Hepatocyte (in vitro differentiated cells): Measurements from ENCODE around the gene CDH4.

Experiments used
- EZH2 ChIP-seq: fragments of 200-600 bp; sonication (generic); IDR thresholded peaks from 2 replicates; pipeline ENCODE4 v1.6.1; 2016; ENCODE audit warnings: antibody characterized with exemption, mild to moderate bottlenecking, borderline replicate concordance
- EZH2phosphoT487 ChIP-seq: fragments of 200-600 bp; sonication (generic); IDR thresholded peaks from one replicate; pipeline ENCODE4 v1.6.1; 2018; ENCODE audit warnings: antibody characterized with exemption, mild to moderate bottlenecking, low read depth, moderate library complexity; ENCODE audit not compliant: unreplicated experiment, severe bottlenecking
- TF ChIP-seq, protein P1 (sequence below): fragments of 200-600 bp; sonication (generic); IDR thresholded peaks from 2 replicates; pipeline ENCODE4 v1.5.1; 2016; ENCODE audit warnings: antibody characterized with exemption, mild to moderate bottlenecking; ENCODE audit not compliant: poor library complexity

GRCh38 chr20:61891916-61892649, 640.0 kb downstream of the CDH4 start:
- TF ChIP-seq, protein P1, sequence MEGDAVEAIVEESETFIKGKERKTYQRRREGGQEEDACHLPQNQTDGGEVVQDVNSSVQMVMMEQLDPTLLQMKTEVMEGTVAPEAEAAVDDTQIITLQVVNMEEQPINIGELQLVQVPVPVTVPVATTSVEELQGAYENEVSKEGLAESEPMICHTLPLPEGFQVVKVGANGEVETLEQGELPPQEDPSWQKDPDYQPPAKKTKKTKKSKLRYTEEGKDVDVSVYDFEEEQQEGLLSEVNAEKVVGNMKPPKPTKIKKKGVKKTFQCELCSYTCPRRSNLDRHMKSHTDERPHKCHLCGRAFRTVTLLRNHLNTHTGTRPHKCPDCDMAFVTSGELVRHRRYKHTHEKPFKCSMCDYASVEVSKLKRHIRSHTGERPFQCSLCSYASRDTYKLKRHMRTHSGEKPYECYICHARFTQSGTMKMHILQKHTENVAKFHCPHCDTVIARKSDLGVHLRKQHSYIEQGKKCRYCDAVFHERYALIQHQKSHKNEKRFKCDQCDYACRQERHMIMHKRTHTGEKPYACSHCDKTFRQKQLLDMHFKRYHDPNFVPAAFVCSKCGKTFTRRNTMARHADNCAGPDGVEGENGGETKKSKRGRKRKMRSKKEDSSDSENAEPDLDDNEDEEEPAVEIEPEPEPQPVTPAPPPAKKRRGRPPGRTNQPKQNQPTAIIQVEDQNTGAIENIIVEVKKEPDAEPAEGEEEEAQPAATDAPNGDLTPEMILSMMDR = no peak
- TF ChIP-seq EZH2phosphoT487 = no peak
- no peak for TF ChIP-seq EZH2
